Left colon (tissue), 2 donors: ENCODE measurements around the gene SPTSSA. TPM values are rescaled to one million over a fixed set of nuclear protein-coding genes. Genes with fewer than 3 reads are reported as not detected.
"Not testable (repeated sequence)": the region's sequence is repeated elsewhere in the genome, so short reads cannot be mapped to it uniquely, and the experiment has no call there.

Experiments
- ATAC-seq: fragments of 200-7000 bp; cut with Tn5 transposase; one replicate; pipeline ENCODE4 v1.9.1; 2020; ENCODE audit warnings: mild to moderate bottlenecking, moderate library complexity
- DNase-seq, 2 donors: peaks; one replicate each; pipeline ENCODE4 v3.0.0-alpha.2; 2020
- intact Hi-C, 2 donors: fragments of 100-400 bp; cut with DNase I in 1 of 2; cut with micrococcal nuclease in 1 of 2; formaldehyde crosslinking; loops; one replicate each; pipeline versions ENCODE4 v1.11.2 to v1.14.0; 2022; cut with DNase I, micrococcal nuclease
- total RNA-seq, 2 donors: library from RNA; stranded (reverse); fragmentation: NEBNext Ultra II Directional; extraction: Animal tissue kit (Norgen Biotek cat#: 25700); gene quantifications; one replicate each; pipeline ENCODE4 v1.2.1, GENCODE V29; 2021
- donor health status: DM: no; HTN: no; CAD: no.
- donor health status: DM: yes; HTN: yes; CAD: no.

SPTSSA gene
- total RNA-seq, 2 donors from 2014 or later, result 47.4 to 59.1 TPM

DNA sequence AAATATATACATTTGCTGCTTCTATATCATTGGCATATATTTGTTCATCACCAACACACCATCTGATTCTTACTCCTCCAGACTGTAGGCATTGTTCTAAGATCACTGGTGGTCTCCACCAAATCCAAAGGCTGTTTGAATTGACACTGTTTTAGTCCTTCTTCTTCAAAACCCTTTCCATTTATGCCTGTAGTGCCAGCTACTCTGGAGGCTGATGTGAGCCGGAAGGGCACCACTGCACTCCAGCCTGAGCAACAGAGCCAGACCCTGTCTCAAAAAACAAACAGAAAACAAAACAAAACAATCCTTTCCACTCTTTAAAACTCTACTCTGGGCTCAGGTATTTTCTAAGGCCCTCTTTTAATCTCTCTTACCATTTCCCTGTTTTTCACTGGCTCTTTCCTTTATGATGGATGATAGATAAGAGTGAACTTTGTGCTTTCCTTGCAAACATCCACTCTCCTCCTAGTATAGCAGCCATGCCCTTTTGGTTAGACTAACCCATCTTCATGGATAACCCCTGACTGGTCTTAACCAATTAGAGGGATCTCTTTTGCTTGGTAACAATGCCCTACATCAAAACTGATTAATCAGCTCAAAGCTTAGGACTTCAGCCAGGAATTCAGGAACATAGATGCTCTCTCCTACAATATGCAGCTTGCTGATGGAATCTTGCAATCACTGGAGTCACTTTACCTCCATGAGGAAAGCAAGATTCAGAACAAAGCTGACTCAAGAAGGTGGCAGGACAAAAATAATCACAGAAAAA, 24.9 kb downstream of the SPTSSA start:
- peak; percentile 91 for ATAC-seq
- no peak for DNase-seq
- intact Hi-C loops, result no loop called here

DNA sequence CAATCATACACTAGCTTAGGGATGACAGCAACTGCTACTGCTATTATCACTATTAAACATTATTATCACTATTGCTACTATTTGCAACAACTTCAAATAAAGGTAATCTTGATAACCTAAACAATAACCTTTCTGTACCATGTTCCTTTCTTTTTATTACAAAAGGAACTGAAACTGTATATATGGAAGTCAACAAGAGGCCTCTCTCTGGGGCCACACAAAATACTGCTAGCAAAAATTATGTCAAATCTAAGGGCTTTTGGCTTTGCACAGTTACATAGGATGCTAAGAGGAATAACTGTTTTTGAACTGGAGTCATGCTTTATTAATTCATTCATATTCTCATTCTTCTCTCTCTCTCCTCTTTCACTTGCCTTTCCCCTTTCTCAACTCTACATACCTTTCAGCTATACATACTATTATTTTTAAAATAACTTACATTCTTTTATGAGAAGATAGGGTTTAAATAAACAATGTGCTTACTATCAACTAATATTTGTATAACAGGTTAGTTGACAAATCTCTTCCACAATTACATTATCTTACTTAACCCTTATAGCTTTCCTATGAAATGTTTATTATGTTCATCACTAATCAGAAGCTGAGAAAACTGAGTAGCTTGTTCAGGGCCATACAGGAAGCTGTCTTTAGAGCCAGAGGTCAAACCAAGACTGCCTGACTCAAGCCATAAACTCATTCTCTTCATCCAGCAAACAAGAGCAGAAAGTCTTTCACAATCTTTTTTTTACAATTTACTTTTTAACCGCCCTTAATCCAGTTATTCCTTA, 25.7 kb downstream of the SPTSSA start:
- intact Hi-C loops, result no loop called here
- peak; percentile 85 for ATAC-seq

DNA sequence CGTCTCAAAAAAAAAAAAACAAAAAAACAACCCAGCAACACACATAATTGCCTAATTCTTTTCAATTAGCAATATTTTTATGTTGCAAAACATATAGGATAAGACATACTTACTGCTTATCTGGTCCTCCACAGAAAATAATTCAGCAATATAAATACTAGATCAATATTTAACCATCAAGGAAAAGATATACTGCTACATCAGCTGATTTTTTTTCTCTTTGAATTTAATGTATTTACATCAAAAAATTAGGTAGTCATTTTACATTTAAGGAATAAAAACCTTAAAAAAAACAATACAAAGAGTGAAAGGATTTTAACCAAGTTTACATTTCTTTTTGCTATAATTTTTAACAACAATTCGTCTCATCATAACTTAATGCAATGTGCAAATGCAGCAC, 28.1 kb downstream of the SPTSSA start:
- intact Hi-C loops, result no loop called here
- DNase-seq (no peak), ATAC-seq (no peak)

More for the DNA sequence above, 25.7 kb downstream of the SPTSSA start:
- no peak for DNase-seq

GRCh38 chr14:34428102-34428466, 34.0 kb downstream of the SPTSSA start:
- intact Hi-C loops, ATAC-seq, DNase-seq: not testable (repeated sequence)

- DNase-seq, result peak; percentile 64 to 72
- intact Hi-C loops, result no loop called here
- ATAC-seq, result peak; percentile 94
These were observed 35.4 kb downstream of the SPTSSA start for GRCh38 chr14:34426313-34427295.

DNA sequence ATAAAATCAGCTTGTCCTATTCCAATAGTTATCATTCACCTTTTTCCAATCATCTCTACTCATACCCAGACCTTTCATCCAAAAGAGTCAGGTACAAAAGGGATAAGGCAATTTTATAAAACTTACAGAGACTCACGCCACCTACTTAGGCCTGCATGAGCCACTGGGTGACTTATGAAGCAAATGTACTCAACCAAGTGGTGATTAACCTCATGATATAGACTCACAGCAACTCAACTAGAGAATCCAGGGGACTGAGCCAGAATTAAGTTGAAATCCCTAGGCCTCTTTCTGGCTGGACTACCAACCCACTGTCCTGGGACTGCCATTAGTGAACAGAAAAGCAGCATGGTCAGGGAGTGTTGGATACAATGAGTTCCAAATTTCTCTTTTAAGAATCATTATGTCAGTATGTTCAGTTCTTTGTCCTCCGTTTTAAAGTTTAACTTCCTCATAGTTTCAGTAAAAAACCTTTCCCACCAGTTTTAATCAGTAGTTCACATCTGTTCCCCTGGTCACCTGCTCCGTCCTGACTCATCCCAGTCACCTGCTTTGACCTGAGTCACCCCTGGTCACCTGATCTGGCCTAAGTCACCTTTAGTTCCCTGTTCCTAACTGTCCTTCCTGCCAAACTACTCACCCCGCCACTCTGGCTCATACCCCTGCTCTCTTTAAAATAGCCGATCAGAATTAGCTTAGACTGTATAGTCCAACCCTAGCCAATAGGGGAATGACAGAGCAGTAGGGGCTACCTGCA, 36.8 kb downstream of the SPTSSA start:
- intact Hi-C loops, result no loop called here
- DNase-seq (peak in 1 of 2 donors; percentile 56), ATAC-seq (no peak)

DNA sequence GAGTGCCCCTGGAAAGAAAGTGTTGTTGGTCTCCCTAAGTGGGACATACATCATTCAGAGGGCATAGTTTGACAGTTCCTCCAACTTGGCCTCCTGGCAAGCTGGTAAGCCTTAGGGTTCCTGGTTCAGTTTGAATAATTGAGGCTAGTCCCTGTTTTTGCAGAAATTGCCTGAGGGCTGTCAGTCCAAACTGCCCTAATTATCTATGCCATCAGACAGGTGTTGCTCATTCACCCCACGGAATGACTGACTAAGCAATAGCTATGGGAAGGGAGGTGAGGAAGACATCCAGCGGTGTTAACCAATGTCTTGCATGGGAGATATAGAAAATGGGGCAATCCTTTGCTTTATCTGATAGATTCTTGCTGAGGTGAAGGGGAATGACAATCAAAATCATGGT, 37.6 kb downstream of the SPTSSA start:
- intact Hi-C loops, result no loop called here
- DNase-seq (no peak), ATAC-seq (no peak)

- DNase-seq, result no peak
- intact Hi-C loops, result no loop called here
- no peak for ATAC-seq
These were observed 38.6 kb downstream of the SPTSSA start for GRCh38 chr14:34423445-34423844.

- ATAC-seq (no peak), DNase-seq (no peak)
- intact Hi-C loops, result no loop called here
These were observed 41.4 kb downstream of the SPTSSA start for GRCh38 chr14:34420547-34421150.

GRCh38 chr14:34409721-34410120, 52.3 kb downstream of the SPTSSA start:
- intact Hi-C loops, result no loop called here

GRCh38 chr14:34407951-34408350, 54.1 kb downstream of the SPTSSA start:
- DNase-seq (no peak), ATAC-seq (no peak)
- intact Hi-C loops, result no loop called here

More at GRCh38 chr14:34409721-34410120, 52.3 kb downstream of the SPTSSA start:
- ATAC-seq (no peak), DNase-seq (no peak)

- intact Hi-C loops, result no loop called here
- DNase-seq, result no peak
- ATAC-seq, result no peak
These were observed 57.6 kb downstream of the SPTSSA start for GRCh38 chr14:34404416-34404815.

DNA sequence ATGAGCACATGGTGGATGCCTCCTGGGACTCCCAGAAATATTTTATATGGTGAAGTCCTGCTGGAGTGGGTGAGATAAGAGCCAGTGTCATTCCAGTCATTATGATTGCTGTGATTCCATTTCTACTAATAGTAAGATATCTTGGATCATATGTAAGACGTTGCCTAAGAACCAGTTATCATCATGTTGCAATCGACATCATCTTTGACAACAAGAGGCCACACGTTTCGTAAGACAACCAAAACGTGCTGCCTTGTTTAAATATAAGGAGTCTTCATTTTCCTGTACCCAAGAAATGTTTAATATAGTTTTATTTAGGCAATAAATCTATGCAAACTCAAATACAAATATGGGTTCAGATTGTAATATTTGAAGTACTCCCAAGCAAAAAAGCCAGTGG, 58.4 kb downstream of the SPTSSA start:
- DNase-seq, result no peak
- intact Hi-C loops, result no loop called here
- no peak for ATAC-seq

- no peak for DNase-seq
- intact Hi-C loops, result no loop called here
- no peak for ATAC-seq
These were observed 64.0 kb downstream of the SPTSSA start for GRCh38 chr14:34398024-34398423.

DNA sequence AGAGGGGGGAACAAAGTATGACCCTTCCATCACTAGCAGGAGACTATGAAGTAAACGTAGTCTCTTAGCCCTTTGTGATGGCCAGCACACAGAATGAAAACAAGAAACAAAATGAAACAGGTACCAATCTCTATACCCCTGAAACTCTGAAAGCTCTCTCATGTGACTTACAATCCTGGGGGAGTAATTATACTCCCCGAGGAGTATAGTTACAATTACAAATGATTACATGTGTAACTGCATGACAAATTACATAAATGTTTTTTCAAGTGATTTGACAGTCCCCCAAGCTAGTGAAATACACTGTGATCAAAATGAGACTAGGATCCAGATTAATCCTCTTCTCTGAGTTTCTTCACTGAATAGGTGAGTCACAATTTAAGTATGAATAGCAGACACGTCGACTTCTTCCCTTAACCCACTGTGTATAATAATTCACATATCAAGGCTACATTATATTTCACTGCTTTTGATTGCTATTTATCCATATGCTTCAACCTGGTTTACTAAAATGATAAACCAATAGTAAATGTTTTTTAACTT, 74.0 kb downstream of the SPTSSA start:
- no peak for DNase-seq
- no peak for ATAC-seq
- intact Hi-C loops, result no loop called here

DNA sequence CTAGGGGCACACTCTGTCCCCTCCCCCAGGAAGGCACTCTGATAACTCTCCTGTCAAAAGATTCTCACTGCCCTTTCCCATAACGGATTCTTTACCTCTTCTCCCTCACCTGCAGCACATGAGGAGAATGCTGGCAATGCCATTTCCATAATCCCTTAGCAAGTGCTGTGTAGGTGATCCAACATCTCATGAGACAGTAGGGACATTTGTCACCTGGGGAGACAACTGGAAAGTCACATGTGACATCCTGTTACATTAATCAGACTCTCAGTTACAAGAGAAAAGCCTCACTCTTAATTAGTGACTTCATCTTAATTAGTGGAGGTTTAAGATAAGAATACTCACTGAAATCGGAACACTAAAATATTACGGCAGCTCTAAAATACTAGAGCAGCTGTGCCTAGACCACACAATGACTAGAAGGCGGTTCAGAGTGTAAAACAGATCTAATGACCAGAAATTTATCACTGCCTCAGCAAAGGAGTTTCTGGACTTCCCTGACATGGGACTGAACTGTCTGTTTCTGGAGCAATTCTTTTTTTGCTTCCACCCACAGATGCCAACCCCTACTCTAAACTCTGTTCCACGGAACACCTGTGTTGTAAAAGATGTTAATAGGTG, 75.1 kb downstream of the SPTSSA start:
- ATAC-seq (no peak), DNase-seq (no peak)
- intact Hi-C loops, result no loop called here

DNA sequence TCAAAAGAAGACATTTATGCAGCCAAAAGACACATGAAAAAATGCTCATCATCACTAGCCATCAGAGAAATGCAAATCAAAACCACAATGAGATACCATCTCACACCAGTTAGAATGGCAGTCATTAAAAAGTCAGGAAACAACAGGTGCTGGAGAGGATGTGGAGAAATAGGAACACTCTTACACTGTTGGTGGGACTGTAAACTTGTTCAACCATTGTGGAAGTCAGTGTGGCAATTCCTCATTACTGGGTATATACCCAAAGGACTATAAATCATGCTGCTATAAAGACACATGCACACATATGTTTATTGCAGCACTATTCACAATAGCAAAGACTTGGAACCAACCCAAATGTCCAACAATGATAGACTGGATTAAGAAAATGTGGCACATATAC, 76.2 kb downstream of the SPTSSA start:
- DNase-seq, intact Hi-C loops: not testable (repeated sequence)
- peak; percentile 66 for ATAC-seq
